Astrocyte (in vitro differentiated cells and primary cell): ENCODE data around the gene USP33.

Source experiments
- CTCF ChIP-seq: IDR thresholded peaks from 2 replicates; pipeline ENCODE4 v1.5.1; 2011; ENCODE audit warnings: low read depth, mild to moderate bottlenecking, inconsistent platforms, low read length, moderate library complexity; ENCODE audit not compliant: insufficient read depth
- EZH2 ChIP-seq: IDR thresholded peaks from 2 replicates; pipeline ENCODE4 v1.6.1; 2012; ENCODE audit warnings: mild to moderate bottlenecking, low read length, inconsistent platforms; ENCODE audit not compliant: insufficient read depth

DNA sequence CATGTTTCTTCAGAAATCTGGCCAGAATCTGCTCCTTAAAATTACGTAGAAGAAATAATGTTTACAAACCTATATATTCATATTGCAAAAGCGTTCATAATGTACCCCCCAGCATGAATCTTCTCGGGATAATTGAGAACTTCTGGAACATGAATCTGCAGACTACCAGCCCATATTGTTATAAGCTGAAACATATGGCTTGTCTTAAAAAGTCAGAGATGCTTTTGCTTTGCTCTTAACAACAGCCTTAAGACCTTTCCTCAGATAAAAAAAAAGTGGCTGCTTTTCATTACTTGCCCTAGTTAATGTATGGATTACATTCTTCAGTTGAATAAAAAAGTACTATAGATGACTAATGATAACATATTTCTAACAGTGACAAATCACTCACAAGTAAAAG, 62.2 kb downstream of the USP33 start:
- TF ChIP-seq CTCF (no peak), EZH2 (no peak)
